AG09309 (cell line): ENCODE results near the gene MRPL54.
"Not testable (repeated sequence)": the region's sequence is repeated elsewhere in the genome, so short reads cannot be mapped to it uniquely, and the experiment has no call there.

Experiments
- DNase-seq: peaks from one replicate; pipeline ENCODE4 v3.0.0-alpha.2; 2010; ENCODE audit warnings: low read depth
- H3K4me3 ChIP-seq: 2 replicates; pipeline ENCODE4 v1.5.1; 2011; ENCODE audit warnings: mild to moderate bottlenecking, low read depth, low read length, moderate library complexity; ENCODE audit not compliant: control insufficient read depth
- TF ChIP-seq, protein P1 (sequence below): IDR thresholded peaks from 2 replicates; pipeline ENCODE4 v1.5.1; 2011; ENCODE audit warnings: mild to moderate bottlenecking, low read depth, low read length, inconsistent platforms; ENCODE audit not compliant: insufficient read depth, control insufficient read depth; ENCODE audit errors: missing control alignments

The MRPL54 gene

DNA sequence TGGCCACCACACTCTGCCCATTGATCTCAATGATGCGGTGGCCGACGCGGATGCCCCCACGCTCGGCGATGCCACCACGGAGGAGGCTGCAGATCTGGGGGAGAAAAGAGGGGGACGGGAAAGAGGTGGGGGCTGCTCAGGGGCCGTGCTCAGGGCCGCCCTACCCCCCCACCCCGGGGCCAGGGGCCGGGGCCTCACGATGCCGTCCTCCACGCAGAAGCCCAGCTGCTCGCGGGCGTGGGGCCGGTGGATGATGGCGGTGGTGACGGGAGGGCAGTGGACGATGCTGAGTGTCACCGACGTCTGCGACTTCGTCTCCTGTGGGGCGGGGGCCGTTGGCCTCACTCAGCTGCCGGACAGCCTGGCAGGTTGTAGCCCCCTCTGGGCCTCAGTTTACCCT, 11.2 kb upstream of the MRPL54 start:
- TF ChIP-seq, protein P1, sequence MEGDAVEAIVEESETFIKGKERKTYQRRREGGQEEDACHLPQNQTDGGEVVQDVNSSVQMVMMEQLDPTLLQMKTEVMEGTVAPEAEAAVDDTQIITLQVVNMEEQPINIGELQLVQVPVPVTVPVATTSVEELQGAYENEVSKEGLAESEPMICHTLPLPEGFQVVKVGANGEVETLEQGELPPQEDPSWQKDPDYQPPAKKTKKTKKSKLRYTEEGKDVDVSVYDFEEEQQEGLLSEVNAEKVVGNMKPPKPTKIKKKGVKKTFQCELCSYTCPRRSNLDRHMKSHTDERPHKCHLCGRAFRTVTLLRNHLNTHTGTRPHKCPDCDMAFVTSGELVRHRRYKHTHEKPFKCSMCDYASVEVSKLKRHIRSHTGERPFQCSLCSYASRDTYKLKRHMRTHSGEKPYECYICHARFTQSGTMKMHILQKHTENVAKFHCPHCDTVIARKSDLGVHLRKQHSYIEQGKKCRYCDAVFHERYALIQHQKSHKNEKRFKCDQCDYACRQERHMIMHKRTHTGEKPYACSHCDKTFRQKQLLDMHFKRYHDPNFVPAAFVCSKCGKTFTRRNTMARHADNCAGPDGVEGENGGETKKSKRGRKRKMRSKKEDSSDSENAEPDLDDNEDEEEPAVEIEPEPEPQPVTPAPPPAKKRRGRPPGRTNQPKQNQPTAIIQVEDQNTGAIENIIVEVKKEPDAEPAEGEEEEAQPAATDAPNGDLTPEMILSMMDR = no peak
- H3K4me3 ChIP-seq = no peak overlapping the region
- DNase-seq = no peak

DNA sequence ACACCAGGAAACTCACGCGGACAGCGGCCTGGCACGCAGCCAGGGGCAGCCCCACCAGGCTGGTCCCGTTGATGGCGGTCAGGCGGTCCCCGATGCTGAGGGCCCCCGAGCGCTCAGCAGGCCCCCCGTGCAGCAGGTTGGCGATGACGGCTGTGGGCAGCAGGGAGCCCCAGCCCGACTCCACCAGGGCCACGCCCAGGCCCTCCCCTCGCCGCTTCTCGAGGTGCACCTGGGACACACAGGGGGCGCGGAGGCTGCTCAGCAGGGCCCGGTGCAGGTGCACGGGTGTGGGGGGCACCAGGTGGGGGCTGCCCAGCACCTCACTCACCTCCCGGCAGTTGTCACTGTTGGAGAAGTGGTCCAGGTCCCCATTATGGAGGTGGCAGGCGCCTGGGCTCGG, 10.0 kb upstream of the MRPL54 start:
- TF ChIP-seq, protein P1 = no peak
- no peak for DNase-seq
- no peak overlapping the region for H3K4me3 ChIP-seq

DNA sequence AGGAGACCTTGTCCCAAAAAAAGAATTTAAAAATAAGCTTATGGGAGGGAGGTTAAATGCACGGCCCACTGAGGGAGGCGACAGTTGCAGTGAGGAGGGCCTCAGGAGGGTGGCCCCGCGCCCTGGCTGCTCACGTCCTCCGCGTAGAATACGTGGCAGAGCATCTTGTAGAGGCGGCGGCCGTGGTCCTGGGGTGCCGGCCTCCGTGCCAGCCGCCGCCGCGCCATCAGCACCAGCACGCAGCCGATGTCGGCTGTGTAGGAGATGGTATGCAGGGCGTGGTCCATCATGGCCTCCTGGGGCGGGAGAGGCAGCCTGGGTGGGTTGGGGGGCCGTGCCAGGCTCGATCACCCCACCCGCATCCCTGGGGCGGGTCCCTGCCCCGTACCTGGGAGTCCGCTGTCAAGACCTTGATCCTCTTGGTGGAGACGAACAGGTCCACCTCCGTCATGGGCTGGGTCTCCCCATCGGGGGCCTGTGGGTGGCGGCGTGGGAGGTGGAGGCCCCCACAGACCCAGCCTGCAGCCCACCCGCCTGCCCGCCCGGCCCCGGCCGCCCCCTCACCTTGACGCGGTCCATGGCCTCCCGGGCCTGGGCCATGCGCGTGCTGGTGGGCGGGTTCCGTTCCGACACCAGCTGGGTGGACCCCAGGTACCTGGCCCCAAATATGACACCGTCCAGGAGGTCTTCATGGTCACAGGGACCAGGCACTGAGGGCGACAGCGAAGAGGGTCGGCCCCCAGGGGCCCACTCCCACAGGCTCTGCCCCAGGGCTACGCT, 8.7 kb upstream of the MRPL54 start:
- no peak for DNase-seq
- TF ChIP-seq, protein P1 = no peak
- no peak overlapping the region for H3K4me3 ChIP-seq

DNA sequence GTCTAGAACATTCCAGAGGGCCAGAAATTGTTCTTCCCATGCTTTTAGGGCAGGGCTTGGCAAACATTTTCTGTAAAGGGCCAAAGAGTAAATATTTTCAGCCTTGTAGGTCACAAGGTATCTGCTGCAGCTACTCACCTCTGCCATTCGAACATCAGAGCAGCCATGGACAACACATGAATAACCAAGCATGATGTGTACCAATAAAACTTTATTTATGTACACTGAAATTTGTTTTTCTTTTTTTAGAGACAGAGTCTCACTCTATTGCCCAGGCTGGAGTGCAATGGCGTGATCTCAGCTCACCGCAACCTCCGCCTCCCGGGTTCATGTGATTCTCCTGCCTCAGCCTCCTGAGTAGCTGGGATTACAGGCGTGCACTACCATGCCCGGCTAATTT, 4.8 kb upstream of the MRPL54 start:
- not testable (repeated sequence) for H3K4me3 ChIP-seq, DNase-seq

DNA sequence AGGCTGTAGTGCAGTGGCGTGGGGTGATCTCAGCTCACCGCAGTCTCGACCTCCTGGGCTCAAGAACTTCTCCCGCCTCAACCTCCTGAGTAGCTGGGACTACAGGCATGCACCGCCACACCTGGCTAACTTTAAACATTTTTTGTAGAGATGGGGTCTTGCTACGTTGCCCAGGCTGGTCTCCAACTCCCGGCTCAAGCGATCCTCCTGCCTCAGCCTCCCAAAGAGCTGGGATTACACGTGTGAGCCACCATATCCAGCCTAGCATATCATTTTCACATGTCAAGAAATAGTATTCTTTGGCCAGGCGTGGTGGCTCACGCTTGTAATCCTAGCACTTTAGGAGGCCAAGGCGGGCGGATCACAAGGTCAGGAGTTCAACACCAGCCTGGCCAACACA, 4.2 kb upstream of the MRPL54 start:
- not testable (repeated sequence) for H3K4me3 ChIP-seq, DNase-seq

DNA sequence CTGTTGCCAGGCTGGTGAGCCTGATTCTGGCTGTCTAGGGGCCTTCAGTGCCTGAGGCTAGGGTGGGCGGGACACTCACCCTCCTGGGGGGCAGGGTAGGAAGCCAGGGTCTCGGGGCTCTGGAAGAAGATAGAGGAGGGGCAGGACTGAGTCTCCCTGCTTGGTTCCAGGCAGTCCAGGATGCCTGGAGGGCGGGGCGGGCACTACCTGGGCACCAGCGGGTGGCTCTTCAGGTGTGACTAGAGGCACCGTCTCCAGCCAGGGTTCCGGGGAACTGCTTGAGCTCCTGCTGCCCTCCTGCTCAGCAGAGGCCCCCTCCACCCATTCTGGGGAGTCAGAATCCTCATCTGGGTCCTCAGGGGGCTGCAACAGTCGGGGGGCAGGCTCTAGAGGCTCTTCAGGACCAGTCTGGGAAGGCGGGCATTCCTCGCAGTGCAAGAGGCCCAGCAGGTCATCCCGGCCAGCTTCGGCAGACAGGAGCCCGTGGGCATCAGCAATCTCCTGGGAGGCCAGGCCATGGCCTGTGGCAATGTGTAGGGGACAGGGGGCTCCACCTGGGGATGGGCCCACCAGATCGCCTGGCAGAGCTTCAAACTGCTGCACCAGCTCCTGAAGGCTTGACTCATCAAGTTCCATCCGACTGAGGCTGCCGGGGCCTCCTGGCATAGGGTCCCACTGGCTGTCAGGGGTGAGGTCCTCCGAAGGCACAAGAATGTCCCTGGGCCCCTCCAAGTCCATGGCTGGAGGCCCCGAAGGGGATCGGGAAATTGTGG, 2.8 kb upstream of the MRPL54 start:
- TF ChIP-seq, protein P1 = no peak
- DNase-seq = no peak
- no peak overlapping the region for H3K4me3 ChIP-seq

DNA sequence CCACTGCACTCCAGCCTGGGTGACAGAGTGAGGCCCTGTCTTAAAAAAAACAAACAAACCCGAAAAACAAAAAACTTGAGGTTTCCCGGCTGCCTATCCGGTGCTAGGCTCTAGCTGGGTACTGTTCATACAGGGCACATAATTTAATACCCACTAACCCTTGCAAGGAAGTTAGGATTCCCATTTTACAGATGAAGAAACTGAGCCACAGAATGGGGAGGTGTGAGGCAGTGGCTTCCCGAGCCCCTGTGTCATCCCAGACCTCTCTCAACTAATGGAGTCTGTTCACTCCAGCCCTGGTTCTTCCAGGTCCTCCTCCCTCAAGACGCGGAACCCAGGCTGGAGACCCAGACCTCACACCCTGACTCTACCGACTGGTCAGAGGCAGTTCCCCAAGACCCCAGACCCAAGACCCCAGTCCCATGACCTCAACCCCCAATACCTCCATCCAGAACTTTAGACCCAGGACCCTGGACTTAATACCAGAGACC, 1.6 kb upstream of the MRPL54 start:
- TF ChIP-seq, protein P1 = no peak

More for the DNA sequence above, 1.6 kb upstream of the MRPL54 start:
- DNase-seq = no peak
- peak overlapping the region; percentile 72 for H3K4me3 ChIP-seq
